HFF-Myc (cell line): ENCODE measurements around the gene ELAVL1.

ENCODE experiments used
- DNase-seq: peaks from one replicate; pipeline ENCODE4 v3.0.0-alpha.2; 2011; ENCODE audit warnings: low read depth; ENCODE audit errors: extremely low read depth
- H3K4me3 ChIP-seq: replicated peaks from 2 replicates; pipeline ENCODE4 v1.5.1; 2011; ENCODE audit warnings: low read depth, mild to moderate bottlenecking, control low read depth, low read length
- TF ChIP-seq, protein P1 (sequence below): IDR thresholded peaks from 2 replicates; pipeline ENCODE4 v1.5.1; 2012; ENCODE audit warnings: mild to moderate bottlenecking, low read depth, low read length, control low read depth; ENCODE audit errors: missing control alignments

ELAVL1 gene

DNA sequence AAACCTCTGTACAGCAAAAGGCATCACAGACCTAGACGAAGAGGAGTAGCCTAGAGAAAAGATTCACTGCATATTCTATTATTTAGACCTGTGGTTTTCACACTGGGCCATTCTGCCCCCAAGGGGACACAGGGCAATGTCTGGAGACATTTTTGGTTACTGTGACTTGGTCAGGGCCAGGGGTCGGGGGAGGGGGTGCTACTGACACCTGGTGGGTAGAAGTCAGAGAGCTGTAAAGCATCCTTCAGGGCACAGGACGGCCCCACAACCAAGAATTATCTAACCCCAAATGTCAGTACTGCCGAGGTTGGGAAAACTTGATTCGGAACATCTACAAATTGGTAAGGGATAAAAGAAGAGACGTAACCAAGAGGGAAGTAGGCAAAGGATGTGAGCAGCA is 11.3 kb downstream of the ELAVL1 start:
- no peak for DNase-seq
- no peak overlapping the region for H3K4me3 ChIP-seq
- TF ChIP-seq, protein P1, sequence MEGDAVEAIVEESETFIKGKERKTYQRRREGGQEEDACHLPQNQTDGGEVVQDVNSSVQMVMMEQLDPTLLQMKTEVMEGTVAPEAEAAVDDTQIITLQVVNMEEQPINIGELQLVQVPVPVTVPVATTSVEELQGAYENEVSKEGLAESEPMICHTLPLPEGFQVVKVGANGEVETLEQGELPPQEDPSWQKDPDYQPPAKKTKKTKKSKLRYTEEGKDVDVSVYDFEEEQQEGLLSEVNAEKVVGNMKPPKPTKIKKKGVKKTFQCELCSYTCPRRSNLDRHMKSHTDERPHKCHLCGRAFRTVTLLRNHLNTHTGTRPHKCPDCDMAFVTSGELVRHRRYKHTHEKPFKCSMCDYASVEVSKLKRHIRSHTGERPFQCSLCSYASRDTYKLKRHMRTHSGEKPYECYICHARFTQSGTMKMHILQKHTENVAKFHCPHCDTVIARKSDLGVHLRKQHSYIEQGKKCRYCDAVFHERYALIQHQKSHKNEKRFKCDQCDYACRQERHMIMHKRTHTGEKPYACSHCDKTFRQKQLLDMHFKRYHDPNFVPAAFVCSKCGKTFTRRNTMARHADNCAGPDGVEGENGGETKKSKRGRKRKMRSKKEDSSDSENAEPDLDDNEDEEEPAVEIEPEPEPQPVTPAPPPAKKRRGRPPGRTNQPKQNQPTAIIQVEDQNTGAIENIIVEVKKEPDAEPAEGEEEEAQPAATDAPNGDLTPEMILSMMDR, result no peak

DNA sequence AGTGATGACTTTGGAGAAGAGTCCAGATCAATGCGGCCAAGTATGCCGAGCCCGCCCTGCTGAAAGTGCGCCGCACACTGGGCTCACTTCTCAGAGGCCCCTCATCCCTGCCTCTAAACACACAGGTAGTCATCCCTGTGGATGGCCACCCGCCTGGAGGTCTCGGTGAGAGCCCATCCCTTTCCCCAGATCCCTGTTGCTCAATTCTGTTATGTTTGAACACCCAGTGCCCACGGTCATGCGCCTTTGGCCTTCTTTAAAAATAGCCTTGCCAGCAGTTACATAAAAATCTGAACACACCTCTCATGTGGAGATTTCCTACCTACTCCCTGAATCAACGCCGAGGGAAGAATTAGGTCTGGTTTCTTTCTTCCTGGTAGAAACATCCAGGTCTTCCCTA is 11.9 kb downstream of the ELAVL1 start:
- no peak overlapping the region for H3K4me3 ChIP-seq
- no peak for DNase-seq
- TF ChIP-seq, protein P1, result no peak

DNA sequence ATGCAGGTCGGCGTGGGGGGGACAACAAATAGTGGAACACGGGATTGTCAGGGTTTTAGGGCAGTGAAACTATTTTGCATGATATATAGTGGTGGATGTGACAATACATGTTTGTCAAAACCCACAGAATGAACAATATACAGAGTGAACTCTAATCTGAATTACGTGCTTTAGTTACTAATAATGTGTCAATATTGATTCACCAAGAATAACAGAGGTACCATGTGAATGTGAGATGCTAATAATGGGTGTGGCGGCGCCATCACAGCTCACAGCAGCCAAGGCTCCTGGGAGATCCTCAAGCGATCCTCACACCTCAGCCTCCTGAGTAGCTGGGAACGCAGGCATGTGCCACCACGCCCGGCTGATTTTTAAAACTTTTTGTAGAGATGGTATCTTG is 12.9 kb downstream of the ELAVL1 start:
- DNase-seq, result no peak
- TF ChIP-seq, protein P1, result no peak
- H3K4me3 ChIP-seq, result no peak overlapping the region

DNA sequence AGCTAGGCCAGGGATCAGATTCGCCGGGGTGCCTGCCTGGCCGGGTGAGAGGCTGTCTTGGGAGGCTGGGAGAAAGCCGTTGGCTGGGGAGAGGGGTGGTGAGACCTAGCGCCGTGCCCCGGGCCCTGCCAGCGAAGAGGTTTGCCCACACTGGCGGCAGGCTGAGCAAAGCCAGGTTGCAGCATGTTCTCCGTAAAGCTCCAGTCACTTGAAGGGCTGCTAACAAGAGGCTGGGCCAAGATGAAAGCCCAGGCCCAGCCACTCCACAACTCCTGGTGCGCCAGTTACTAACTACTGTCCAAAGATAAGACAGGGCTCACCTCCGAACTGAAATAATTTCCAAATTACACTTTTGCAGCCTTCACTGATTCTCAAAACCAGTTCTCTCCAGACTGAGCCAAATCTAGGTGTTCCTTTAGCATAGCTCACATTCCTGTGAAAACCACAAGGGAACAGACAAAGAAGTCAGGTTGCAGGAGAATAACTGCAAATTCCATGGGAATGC is 16.3 kb downstream of the ELAVL1 start:
- no peak for DNase-seq
- no peak overlapping the region for H3K4me3 ChIP-seq
- TF ChIP-seq, protein P1, result no peak

DNA sequence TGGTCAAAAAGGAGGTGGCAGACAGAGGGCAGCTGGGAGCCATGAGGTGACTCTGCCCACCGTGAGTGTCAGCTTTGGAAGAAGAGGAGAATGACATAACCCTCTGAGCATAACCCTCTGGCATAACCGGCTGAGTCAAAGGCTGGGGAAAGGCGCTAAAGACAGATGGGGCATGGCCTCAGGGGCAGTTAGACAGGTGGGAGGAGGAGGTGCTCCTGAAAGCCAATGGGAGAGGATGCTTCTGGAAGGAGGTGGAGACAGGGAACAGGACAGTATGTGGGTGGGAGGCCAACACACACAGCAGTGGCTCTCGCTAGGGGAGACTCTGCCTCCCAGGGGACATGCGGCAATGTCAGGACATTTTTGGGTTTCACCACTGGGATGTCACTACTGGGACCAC is 17.1 kb downstream of the ELAVL1 start:
- no peak overlapping the region for H3K4me3 ChIP-seq
- DNase-seq, result no peak
- TF ChIP-seq, protein P1, result no peak

DNA sequence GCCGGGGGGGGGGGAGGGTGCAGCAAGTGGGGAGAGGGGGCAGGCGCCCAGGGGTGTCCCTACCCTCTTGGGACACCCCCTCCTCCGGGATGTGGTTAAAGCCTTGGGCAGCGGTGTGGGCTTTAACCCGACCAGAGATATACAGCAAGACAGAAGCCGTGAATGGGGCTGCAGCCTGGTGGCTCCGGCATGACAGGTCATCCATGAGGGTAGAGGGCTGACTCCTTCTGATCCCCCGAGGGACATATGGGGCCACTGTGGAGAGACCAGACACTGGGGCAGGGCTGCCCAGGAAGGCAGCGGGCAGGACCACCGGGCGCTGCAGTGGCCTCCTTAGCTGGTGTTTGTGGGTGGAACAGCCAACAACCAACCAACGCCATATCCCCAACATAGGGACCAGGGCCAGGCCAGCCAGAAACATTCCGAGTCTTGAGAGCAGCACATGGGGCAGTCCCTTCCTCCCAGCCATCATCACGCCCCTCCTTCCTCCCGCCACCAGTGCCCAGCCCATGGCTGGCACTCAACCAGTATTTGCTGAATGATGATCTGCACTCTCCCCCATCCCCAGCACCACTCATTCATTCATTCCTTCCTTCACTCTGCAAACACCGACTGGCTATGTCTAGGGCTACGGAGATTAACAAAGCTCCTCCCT is 18.2 kb downstream of the ELAVL1 start:
- H3K4me3 ChIP-seq, result no peak overlapping the region
- DNase-seq, result no peak
- TF ChIP-seq, protein P1, result no peak
